Measurements from ENCODE around the gene U2AF1L4.

GRCh38 chr19:35736913-35737886 lies 8.0 kb downstream of the U2AF1L4 start:
- TF ChIP-seq CTCF (IDR thresholded peaks at IDR 0.05; ENCODE audit: poor library complexity) = no peak
- TF ChIP-seq EZH2phosphoT487 (IDR thresholded peaks at IDR 0.05; ENCODE audit: low read depth, severe bottlenecking, unreplicated experiment) = no peak
- TF ChIP-seq EZH2 (IDR thresholded peaks at IDR 0.05; ENCODE audit: borderline replicate concordance) = no peak

All from hepatocyte (in vitro differentiated cells).